PC-3 (cell line): Measurements from ENCODE around the gene PSORS1C1. TPM values are rescaled to one million over a fixed set of nuclear protein-coding genes. Genes with fewer than 3 reads are reported as not detected.

ENCODE experiments used
- ATAC-seq: fragments of 200-7000 bp; cut with Tn5 transposase; 2 replicates; pipeline ENCODE4 v1.9.1; 2020; ENCODE audit warnings: mild to moderate bottlenecking, moderate library complexity
- BruUV-seq: library from RNA; stranded (reverse); fragments of 400-500 nt; replicated peaks from 2 replicates; lab custom pipeline; 2021; lab: Mats Ljungman, UMichigan
- CTCF ChIA-PET: fragments of 300-600 bp; sonication (Branson Sonifier 250); formaldehyde crosslinking; loops from one replicate; lab custom pipeline; 2022; ENCODE audit warnings: antibody characterized with exemption; lab: Charles Lee
- POLR2A ChIA-PET: fragments of 300-600 bp; sonication (Branson Sonifier 250); formaldehyde crosslinking; loops from one replicate; lab custom pipeline; 2022; ENCODE audit warnings: antibody characterized with exemption; ENCODE audit not compliant: unreplicated experiment; lab: Charles Lee
- DNase-seq: peaks from one replicate; pipeline ENCODE4 v3.0.0-alpha.2; 2015
- H2AFZ ChIP-seq: fragments of 300-600 bp; sonication (generic); 2 replicates; pipeline ENCODE4 v1.6.0; 2016; ENCODE audit warnings: antibody characterized with exemption, low read length
- H3F3A ChIP-seq: fragments of 300-600 bp; sonication (generic); one replicate; pipeline ENCODE4 v1.6.0; 2017; ENCODE audit warnings: antibody characterized with exemption, low read length, control low read depth, mild to moderate bottlenecking; ENCODE audit not compliant: unreplicated experiment
- H3K27ac ChIP-seq: fragments of 300-600 bp; sonication (generic); 2 replicates; pipeline ENCODE4 v1.5.1; 2016; ENCODE audit warnings: mild to moderate bottlenecking, low read length
- H3K27me3 ChIP-seq: fragments of 300-600 bp; sonication (generic); 2 replicates; pipeline ENCODE4 v1.6.1; 2016; ENCODE audit warnings: low read length, mixed read lengths
- H3K36me3 ChIP-seq: fragments of 300-600 bp; sonication (generic); 2 replicates; pipeline ENCODE4 v1.6.1; 2016; ENCODE audit warnings: low read depth, mixed run types, low read length, mixed read lengths
- H3K4me1 ChIP-seq: fragments of 300-600 bp; sonication (generic); 2 replicates; pipeline ENCODE4 v1.5.1; 2016; ENCODE audit warnings: low read length; ENCODE audit not compliant: insufficient read depth
- H3K4me2 ChIP-seq: fragments of 300-600 bp; sonication (generic); 2 replicates; pipeline ENCODE4 v1.6.0; 2016; ENCODE audit warnings: low read length
- H3K4me3 ChIP-seq: fragments of 300-600 bp; sonication (generic); 2 replicates; pipeline ENCODE4 v1.5.1; 2016; ENCODE audit warnings: mild to moderate bottlenecking, low read length, mixed read lengths
- H3K79me2 ChIP-seq: fragments of 300-600 bp; sonication (generic); 2 replicates; pipeline ENCODE4 v1.6.1; 2017; ENCODE audit warnings: low read length, mixed read lengths
- H3K9ac ChIP-seq: fragments of 300-600 bp; sonication (generic); 2 replicates; pipeline ENCODE4 v1.6.0; 2016; ENCODE audit warnings: mild to moderate bottlenecking, low read length
- H3K9me2 ChIP-seq: fragments of 300-600 bp; sonication (generic); replicated peaks from 2 replicates; pipeline ENCODE4 v1.6.1; 2016; ENCODE audit warnings: mixed run types, low read length, mixed read lengths
- H3K9me3 ChIP-seq: fragments of 300-600 bp; sonication (generic); 2 replicates; pipeline ENCODE4 v1.6.1; 2016; ENCODE audit warnings: low read length, mixed read lengths
- H4K20me1 ChIP-seq: fragments of 300-600 bp; sonication (generic); 2 replicates; pipeline ENCODE4 v1.6.1; 2016; ENCODE audit warnings: low read length, mixed read lengths
- EZH2 ChIP-seq: fragments of 300-600 bp; sonication (generic); IDR thresholded peaks from one replicate; pipeline ENCODE4 v1.6.1; 2017; ENCODE audit warnings: antibody characterized with exemption, mild to moderate bottlenecking, low read length; ENCODE audit not compliant: unreplicated experiment
- EZH2phosphoT487 ChIP-seq: fragments of 300-600 bp; sonication (generic); IDR thresholded peaks from 2 replicates; pipeline ENCODE4 v1.6.1; 2018; ENCODE audit warnings: mild to moderate bottlenecking, antibody characterized with exemption, low read length, borderline replicate concordance
- intact Hi-C: fragments of 100-400 bp; cut with micrococcal nuclease; formaldehyde crosslinking; loops from 2 replicates; pipeline ENCODE4 v1.9.0; 2023
- total RNA-seq: library from RNA; depleted of rRNA; stranded (reverse); fragments of >200 nt; gene quantifications from 2 replicates; pipeline ENCODE4 v1.2.3, GENCODE V29; 2014
- TF ChIP-seq, protein P1 (sequence below): fragments of 300-600 bp; sonication (generic); conservative IDR thresholded peaks from 2 replicates; pipeline ENCODE4 v1.5.1; 2017; ENCODE audit warnings: antibody characterized with exemption, low read depth, mild to moderate bottlenecking, low read length

PSORS1C1 gene
- total RNA-seq, 1 experiment from 2014 or later: 2.0 TPM

DNA sequence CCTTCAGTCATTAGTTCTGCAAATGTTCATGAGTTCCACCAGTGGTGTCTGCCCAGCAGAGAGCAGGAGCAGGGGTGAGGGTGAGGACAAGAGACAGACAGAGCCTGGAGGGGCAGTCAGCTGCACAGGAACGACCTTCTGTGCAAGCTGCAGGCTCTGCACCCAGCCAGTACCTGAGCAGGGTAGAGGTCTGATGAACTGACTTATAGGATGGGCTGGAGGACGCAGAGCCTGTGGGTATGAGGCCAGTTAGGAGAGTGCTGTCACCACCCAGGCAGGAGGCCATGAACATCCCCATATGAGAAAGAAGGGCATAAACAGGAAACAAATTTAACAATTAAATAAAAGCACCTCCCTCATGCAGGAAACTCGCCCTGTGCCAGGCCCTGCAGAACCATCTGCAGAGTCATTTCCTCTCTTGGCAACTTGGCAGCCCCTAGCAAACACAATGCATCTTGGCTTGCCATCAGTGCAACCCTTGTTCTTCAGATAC, 20.2 kb upstream of the PSORS1C1 start:
- no peaks in the 10 kb centered on the region for H3K36me3 ChIP-seq
- no peaks in the 10 kb centered on the region for H3F3A ChIP-seq
- no TSS peak for BruUV-seq
- peak overlapping the region; percentile 67 for H2AFZ ChIP-seq
- H3K9ac ChIP-seq: peak overlapping the region; percentile 21; the same call in 1 of the 2 replicates
- no peaks in the 10 kb centered on the region for H4K20me1 ChIP-seq
- H3K27me3 ChIP-seq: no peaks in the 10 kb centered on the region
- H3K4me3 ChIP-seq: no peak overlapping the region
- H3K27ac ChIP-seq: peak overlapping the region; percentile 72
- H3K9me2 ChIP-seq: no peaks in the 10 kb centered on the region
- ATAC-seq (peak; percentile 91), DNase-seq (peak; percentile 83)
- H3K4me2 ChIP-seq: peak overlapping the region; percentile 47
- CTCF ChIA-PET: no interaction called here
- intact Hi-C loops: loop anchor here (1.0 kb wide), 1 partner anchor 21 kb away; no protein-coding TSS in a partner anchor
- H3K4me1 ChIP-seq: peaks cover 21% of the 10 kb centered on the region
- POLR2A ChIA-PET: no interaction called here
- TF ChIP-seq EZH2 (no peak), EZH2phosphoT487 (no peak)
- TF ChIP-seq, protein P1, sequence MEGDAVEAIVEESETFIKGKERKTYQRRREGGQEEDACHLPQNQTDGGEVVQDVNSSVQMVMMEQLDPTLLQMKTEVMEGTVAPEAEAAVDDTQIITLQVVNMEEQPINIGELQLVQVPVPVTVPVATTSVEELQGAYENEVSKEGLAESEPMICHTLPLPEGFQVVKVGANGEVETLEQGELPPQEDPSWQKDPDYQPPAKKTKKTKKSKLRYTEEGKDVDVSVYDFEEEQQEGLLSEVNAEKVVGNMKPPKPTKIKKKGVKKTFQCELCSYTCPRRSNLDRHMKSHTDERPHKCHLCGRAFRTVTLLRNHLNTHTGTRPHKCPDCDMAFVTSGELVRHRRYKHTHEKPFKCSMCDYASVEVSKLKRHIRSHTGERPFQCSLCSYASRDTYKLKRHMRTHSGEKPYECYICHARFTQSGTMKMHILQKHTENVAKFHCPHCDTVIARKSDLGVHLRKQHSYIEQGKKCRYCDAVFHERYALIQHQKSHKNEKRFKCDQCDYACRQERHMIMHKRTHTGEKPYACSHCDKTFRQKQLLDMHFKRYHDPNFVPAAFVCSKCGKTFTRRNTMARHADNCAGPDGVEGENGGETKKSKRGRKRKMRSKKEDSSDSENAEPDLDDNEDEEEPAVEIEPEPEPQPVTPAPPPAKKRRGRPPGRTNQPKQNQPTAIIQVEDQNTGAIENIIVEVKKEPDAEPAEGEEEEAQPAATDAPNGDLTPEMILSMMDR: no peak
- H3K9me3 ChIP-seq: no peaks in the 10 kb centered on the region
- no peaks in the 10 kb centered on the region for H3K79me2 ChIP-seq

- Histone ChIP-seq H3K9me3 (no peaks in the 10 kb centered on the region), H3K27me3 (no peaks in the 10 kb centered on the region), H2AFZ (no peak overlapping the region), H4K20me1 (no peaks in the 10 kb centered on the region), H3F3A (no peaks in the 10 kb centered on the region), H3K36me3 (no peaks in the 10 kb centered on the region), H3K4me1 (peaks cover 21% of the 10 kb centered on the region), H3K27ac (no peak overlapping the region), H3K79me2 (no peaks in the 10 kb centered on the region), H3K9ac (no peak overlapping the region), H3K9me2 (no peaks in the 10 kb centered on the region), H3K4me2 (no peak overlapping the region), H3K4me3 (no peak overlapping the region)
- DNase-seq (no peak), ATAC-seq (no peak)
- CTCF ChIA-PET: no interaction called here
- TF ChIP-seq EZH2phosphoT487 (no peak), EZH2 (no peak)
- TF ChIP-seq, protein P1: no peak
- POLR2A ChIA-PET: no interaction called here
- BruUV-seq: no TSS peak
- intact Hi-C loops: no loop called here
These were observed 18.4 kb upstream of the PSORS1C1 start for GRCh38 chr6:31096215-31096614.

DNA sequence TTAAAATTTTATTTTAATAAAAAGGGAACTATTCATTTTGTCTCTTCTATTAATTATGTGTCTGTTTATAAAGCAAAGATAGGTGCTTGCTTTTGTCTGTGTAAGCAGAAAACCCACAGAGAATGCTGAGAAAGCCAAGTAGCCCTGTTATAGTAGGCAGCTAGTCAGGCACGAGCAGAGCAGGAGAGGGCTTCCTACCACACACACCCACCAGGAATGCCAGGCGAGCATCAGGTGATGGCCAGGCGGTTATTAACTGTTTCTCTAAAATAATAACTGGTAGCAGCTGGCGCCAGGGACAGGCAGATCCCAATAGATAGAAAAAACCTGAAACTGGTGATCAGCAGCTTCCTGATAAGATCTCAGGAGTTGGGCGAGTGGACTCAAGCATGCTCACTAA, 17.9 kb upstream of the PSORS1C1 start:
- H3K4me1 ChIP-seq: peaks cover 21% of the 10 kb centered on the region
- CTCF ChIA-PET: no interaction called here

More for the DNA sequence above, 17.9 kb upstream of the PSORS1C1 start:
- Histone ChIP-seq H3K79me2 (no peaks in the 10 kb centered on the region), H3K4me2 (no peak overlapping the region), H3K27me3 (no peaks in the 10 kb centered on the region), H3K9me3 (no peaks in the 10 kb centered on the region), H3F3A (no peaks in the 10 kb centered on the region), H4K20me1 (no peaks in the 10 kb centered on the region), H3K36me3 (no peaks in the 10 kb centered on the region), H3K9me2 (no peaks in the 10 kb centered on the region), H3K4me3 (no peak overlapping the region), H2AFZ (no peak overlapping the region), H3K9ac (no peak overlapping the region), H3K27ac (no peak overlapping the region)
- ATAC-seq: no peak
- no peak for DNase-seq
- intact Hi-C loops: no loop called here
- TF ChIP-seq EZH2phosphoT487: no peak
- TF ChIP-seq EZH2: no peak
- TF ChIP-seq, protein P1: no peak
- POLR2A ChIA-PET: no interaction called here
- no TSS peak for BruUV-seq
